GM18526 (cell line): ENCODE data around the gene CCDC85B.

Source experiments
- POLR2A ChIP-seq: IDR thresholded peaks from 3 replicates; pipeline ENCODE4 v1.6.1; 2011; ENCODE audit not compliant: insufficient read length; ENCODE audit errors: extremely low read depth

Gene CCDC85B

GRCh38 chr11:65854852-65855837, 35.3 kb upstream of the CCDC85B start:
- TF ChIP-seq POLR2A = no peak

DNA sequence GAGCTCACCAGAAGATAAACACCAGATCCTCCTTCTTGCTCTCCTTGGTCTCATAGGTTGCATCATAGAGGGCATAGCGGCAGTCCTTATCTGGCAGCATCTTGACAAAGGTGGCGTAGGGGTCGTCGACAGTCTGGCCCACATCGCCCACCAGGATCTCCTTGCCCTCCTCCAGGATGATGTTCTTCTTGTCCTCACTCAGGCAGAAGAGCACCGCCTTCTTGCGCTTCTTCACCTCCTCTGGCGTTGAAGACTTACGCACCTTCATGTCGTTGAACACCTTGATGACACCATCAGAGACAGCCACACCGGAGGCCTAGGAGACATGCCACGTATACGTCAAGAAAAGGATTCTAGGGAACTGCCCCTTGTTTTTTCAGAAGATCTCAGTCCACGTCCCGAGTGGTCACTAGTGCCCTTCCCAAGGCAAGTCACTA, 34.5 kb upstream of the CCDC85B start:
- TF ChIP-seq POLR2A = no peak

- peak; percentile 60 for TF ChIP-seq POLR2A
These were observed 33.6 kb upstream of the CCDC85B start for GRCh38 chr11:65856689-65857499.

DNA sequence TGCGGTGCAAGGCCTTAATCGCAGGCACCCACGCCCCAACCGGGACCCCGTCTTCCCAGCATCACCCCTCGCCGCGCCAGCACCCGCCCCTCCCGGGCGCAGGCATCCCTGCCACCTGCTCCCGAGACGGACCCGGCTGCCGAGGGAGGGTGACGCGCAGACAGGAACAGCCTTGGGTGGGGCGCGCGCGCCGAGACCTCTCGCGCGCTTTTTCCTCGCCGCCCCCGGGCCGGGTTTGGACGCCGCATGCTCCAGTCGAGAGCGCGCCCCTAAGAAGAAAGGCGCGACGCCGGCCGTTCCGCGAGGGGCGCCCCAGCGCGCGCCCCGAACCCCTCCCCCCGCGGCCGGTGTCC, 33.0 kb upstream of the CCDC85B start:
- TF ChIP-seq POLR2A = no peak

GRCh38 chr11:65857853-65858680, 32.4 kb upstream of the CCDC85B start, which contains the start of gene CFL1:
Gene CFL1 (minus strand): TSS chr11:65858180. CDS start chr11:65858099, 81 bp downstream.
- peak; percentile 99 for TF ChIP-seq POLR2A

GRCh38 chr11:65858681-65859087, 31.8 kb upstream of the CCDC85B start:
- TF ChIP-seq POLR2A = no peak

DNA sequence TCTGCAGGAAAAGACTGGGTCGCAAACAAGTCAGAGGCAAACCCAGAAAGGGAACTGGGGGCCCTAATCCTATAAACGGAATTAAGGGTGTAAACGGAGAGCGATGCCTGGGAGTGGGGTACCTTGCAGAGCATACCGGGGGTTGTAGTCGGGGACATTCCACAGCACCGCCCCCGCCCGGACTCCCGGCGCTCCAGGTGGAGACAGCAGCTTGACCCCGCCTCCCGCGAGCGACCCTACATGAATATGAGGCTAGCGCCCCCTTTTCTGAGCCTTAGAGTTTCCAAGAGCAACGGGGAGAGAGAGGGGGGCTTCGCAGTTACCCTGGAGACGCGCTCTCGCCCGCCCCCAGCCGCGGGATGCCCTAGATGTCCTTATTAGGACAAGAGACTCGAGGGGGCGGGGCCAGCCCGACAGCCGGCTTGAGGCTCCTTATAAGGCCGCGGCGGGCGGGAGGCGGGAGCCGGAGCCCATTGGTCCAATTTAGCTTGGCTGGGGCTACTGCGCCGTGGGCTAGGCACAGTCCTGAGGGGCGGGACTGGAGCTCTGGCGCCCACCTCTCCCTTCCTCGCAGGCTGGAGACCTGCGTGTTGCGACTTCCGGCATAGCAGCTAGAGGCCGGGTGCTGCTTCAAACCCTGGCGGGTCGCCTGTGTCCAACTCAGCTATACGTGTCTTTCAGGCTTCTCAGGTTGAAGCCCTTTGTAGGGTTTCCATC, 31.2 kb upstream of the CCDC85B start:
- TF ChIP-seq POLR2A = peak; percentile 97

DNA sequence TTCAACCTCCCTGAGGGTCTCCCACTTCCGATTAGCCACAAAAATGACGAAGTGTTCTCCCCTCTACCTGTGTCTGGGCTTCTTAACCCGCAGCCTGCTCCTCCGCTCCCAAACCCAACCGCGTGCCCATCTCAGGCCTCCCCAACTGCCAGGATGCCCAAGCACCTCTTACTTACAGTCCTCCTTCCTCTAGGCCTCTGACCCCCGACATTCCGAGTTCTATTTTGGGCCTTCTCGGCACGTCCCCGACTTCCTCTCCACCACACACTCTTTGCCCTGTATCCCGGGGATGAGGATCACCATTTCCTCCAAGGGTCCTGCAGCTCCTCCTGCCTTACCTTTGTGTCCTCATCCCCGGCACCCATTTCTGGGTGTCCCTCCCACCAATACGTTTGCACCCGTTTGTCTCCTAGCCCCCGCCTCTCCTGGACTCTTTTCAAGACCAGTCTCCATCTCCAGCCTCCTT, 30.6 kb upstream of the CCDC85B start:
- TF ChIP-seq POLR2A = no peak

DNA sequence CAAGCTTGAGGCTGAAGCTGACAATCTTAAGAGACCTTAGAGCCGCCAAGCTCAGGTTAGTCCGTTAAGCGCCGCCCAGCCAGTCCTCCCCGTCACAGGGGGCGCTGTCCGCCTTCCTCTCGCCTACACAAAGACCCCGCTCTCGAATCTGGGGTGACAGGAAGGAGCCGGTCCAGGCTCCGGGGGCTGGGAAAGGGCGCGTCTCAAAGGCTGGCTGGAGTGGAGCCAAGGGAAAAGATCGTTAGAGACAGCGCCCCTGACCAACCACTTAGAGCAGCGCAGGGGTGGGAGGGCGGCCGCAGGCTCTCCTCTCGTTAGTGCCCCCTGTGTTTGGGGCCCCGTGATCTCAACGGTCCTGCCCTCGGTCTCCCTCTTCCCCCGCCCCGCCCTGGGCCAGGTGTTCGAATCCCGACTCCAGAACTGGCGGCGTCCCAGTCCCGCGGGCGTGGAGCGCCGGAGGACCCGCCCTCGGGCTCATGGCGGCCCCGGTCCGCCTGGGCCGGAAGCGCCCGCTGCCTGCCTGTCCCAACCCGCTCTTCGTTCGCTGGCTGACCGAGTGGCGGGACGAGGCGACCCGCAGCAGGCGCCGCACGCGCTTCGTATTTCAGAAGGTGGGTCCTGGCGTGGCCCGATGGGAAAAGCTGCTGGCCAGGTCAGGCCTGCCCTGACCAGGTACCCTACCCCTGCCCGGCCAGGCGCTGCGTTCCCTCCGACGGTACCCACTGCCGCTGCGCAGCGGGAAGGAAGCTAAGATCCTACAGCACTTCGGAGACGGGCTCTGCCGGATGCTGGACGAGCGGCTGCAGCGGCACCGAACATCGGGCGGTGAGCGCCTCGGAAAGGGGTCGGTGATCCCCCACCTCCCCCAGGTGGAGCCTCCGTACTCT, 30.0 kb upstream of the CCDC85B start, which contains the start of gene MUS81:
Gene MUS81, plus strand, starts transcription at position 156 of the 887 bp plus-strand sequence. Its CDS starts 321 bp downstream, at position 477.
- TF ChIP-seq POLR2A = peak; percentile 67

DNA sequence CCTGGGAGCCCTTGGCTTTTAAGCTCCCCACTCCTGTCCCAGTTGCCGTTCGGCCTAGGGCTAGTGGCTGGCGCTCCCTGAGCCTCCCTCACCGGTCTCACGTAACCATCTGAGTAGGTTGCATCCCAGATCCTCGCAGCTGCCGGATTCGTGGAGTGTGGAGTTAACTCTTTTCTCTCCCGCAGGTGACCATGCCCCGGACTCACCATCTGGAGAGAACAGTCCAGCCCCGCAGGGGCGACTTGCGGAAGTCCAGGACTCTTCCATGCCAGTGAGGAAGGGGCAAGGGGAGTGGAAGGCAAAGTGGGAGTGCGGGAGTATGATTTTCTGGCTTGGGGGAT, 29.3 kb upstream of the CCDC85B start:
- no peak for TF ChIP-seq POLR2A

DNA sequence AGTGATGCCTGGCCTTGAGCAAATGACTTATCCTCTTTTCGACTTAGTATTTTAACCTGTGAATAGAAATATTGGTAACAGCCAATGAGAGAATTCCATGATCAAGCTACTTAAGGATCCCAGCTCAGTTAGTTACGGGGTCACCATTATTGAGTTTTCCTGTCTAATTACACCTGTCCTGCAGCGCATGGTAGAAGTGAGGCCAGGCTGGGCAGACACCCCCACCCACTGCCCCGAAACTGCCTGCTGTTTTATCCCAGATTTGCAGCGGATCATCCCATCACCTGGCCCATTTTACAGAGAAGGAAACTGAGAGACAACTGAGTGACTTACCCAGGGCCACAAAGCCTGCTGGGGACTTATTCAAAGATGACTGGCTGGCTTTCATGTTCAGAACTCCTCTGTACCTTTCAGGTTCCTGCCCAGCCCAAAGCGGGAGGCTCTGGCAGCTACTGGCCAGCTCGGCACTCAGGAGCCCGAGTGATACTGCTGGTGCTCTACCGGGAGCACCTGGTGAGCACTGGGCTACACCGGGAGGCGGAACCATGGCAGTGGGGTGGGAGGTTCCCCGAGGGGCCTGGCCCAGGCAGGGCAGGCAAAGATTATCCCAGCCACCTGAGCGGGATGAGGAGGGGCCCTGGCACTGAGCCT, 28.8 kb upstream of the CCDC85B start:
- no peak for TF ChIP-seq POLR2A

DNA sequence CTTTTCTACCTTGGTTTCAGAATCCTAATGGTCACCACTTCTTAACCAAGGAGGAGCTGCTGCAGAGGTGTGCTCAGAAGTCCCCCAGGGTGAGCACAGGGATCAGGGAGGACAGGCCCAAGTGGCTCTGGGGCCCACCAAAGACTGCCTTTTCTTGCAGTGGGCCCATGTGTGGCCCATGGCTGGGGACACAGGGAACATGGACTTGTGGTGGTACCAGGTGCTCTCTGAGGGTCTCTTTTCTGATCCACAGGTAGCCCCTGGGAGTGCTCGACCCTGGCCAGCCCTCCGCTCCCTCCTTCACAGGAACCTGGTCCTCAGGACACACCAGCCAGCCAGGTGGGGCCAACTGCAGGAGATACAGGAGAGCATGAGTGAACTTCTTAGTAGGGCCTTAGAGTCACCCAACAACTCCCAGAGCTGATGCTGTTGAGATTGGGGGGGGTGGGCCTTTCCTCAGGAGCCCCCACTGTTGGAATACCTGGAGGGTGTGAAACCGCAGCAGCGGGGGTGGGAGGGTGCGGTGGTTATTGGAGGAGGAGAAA, 28.2 kb upstream of the CCDC85B start:
- no peak for TF ChIP-seq POLR2A
